ENCODE measurements around the gene FRMPD1. TPM values are rescaled to one million over a fixed set of nuclear protein-coding genes. Genes with fewer than 3 reads are reported as not detected.

FRMPD1 gene
- total RNA-seq, 2 donors from 2014 or later, result 0.66 to 0.78 TPM

DNA sequence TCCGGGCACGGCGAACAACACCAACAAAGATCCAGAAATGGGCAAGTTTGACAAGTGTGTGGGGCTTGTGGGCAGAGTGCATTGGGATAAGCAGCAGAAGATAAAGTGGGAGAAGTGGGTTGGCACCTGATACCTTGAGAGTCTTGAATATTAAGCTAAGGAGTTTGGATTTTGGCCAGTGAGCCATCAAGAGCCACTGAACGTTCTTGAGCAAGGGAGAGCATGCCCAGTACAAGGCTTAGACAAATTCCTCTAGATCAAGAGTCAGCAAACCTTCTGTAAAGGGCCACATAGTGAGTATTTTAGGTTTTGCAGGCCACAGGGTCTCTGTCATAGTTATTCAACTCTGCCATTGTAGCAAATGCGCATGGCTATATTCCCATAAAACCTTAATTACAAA, 76.3 kb downstream of the FRMPD1 start:
- no peak for TF ChIP-seq POLR2A (IDR thresholded peaks at IDR 0.05)
- TF ChIP-seq, protein P1, sequence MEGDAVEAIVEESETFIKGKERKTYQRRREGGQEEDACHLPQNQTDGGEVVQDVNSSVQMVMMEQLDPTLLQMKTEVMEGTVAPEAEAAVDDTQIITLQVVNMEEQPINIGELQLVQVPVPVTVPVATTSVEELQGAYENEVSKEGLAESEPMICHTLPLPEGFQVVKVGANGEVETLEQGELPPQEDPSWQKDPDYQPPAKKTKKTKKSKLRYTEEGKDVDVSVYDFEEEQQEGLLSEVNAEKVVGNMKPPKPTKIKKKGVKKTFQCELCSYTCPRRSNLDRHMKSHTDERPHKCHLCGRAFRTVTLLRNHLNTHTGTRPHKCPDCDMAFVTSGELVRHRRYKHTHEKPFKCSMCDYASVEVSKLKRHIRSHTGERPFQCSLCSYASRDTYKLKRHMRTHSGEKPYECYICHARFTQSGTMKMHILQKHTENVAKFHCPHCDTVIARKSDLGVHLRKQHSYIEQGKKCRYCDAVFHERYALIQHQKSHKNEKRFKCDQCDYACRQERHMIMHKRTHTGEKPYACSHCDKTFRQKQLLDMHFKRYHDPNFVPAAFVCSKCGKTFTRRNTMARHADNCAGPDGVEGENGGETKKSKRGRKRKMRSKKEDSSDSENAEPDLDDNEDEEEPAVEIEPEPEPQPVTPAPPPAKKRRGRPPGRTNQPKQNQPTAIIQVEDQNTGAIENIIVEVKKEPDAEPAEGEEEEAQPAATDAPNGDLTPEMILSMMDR (IDR thresholded peaks at IDR 0.05), result no peak
- no peak for ATAC-seq
- H3K4me1 ChIP-seq, result no peaks in the 10 kb centered on the region
- no peaks in the 10 kb centered on the region for H3K27me3 ChIP-seq
- no peak overlapping the region for H3K27ac ChIP-seq
- WGBS, 2 donors, result 80 to 94% methylated on average over 5 of the region's 5 CpGs
- H3K36me3 ChIP-seq (replicated peaks in 1 of 2; ENCODE audit: insufficient read depth in 1 of 2, low read depth in 2 of 2), result no peaks in the 10 kb centered on the region
- intact Hi-C loops (cut with DNase I), result no loop called here
- H3K9me3 ChIP-seq, result no peaks in the 10 kb centered on the region
- no peak overlapping the region for H3K4me3 ChIP-seq
- no peak for DNase-seq

DNA sequence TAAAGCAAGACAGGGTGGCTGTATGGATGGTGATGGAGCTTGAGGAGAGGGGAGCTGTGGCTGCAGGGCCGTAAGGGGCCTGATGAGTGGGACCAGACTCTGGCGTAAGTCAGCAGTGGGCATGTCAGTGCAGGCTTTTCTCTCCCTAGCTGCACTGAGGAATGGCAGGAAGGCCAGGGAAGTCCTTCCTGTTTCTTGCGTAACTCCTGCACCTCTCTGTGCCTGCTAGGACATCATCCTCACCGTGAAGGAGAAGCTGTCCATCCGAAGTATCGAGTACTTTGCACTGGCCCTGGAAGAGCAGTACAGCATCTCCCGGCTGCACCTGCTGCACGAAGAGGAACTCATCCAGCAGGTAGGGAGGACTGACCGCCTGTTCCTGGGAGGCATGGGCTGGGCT, 78.7 kb downstream of the FRMPD1 start:
- WGBS, 2 donors, result 70 to 83% methylated on average over 9 of the region's 9 CpGs
- Histone ChIP-seq H3K36me3 (replicated peaks in 1 of 2; ENCODE audit: insufficient read depth in 1 of 2, low read depth in 2 of 2) (no peaks in the 10 kb centered on the region), H3K27me3 (no peaks in the 10 kb centered on the region), H3K9me3 (no peaks in the 10 kb centered on the region), H3K4me3 (no peak overlapping the region), H3K27ac (no peak overlapping the region), H3K4me1 (no peaks in the 10 kb centered on the region)
- no peak for TF ChIP-seq POLR2A (IDR thresholded peaks at IDR 0.05)
- DNase-seq, result no peak
- no peak for ATAC-seq
- intact Hi-C loops (cut with DNase I), result no loop called here

DNA sequence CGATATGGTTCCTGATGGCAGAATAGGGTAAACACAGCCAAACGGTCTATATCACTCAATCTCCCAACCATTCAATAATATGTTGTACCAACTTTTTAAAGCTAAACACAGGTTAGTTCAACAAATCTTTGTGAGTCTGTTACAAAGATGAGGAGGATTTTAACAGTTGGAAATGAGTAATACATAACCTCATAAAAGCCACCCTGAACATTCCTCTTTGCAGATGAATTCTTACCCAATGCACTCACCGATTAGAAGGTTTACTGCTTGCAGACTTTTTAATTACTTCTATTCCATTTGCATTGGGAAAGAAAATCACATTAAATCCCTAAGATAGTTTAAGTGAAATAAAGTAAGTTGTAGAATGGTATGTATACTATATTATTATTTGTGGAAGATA, 79.5 kb downstream of the FRMPD1 start:
- no peak for TF ChIP-seq POLR2A (IDR thresholded peaks at IDR 0.05)
- TF ChIP-seq, protein P1 (IDR thresholded peaks at IDR 0.05), result no peak
- Histone ChIP-seq H3K27ac (no peak overlapping the region), H3K9me3 (no peaks in the 10 kb centered on the region), H3K36me3 (replicated peaks in 1 of 2; ENCODE audit: insufficient read depth in 1 of 2, low read depth in 2 of 2) (no peaks in the 10 kb centered on the region), H3K4me3 (no peak overlapping the region), H3K27me3 (no peaks in the 10 kb centered on the region), H3K4me1 (no peaks in the 10 kb centered on the region)
- intact Hi-C loops (cut with DNase I), result loop anchor here (5.0 kb wide), 1 partner anchor 48 kb away; no protein-coding TSS in a partner anchor
- WGBS, 2 donors, result 64% methylated on average over 3 of the region's 3 CpGs
- DNase-seq (no peak), ATAC-seq (no peak)

DNA sequence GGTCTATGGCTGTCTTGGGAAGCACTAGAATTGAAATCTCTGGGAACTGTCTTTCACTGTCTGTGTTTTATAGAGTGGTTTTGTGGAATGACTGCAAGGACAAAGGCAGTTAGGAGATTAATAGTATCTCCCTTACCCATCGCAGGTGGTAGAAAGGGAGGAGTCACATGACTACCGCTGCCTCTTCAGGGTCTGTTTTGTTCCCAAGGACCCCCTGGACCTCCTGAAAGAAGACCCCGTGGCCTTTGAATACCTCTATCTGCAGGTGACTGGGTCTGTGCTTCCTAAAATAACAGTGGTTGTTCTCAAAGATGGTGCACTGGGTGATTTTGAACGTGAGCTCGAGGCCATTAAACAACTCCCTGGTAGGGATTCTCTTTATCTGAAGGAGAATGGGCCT, 80.1 kb downstream of the FRMPD1 start:
- no peak for ATAC-seq
- no peak overlapping the region for H3K27ac ChIP-seq
- H3K9me3 ChIP-seq, result no peaks in the 10 kb centered on the region
- H3K27me3 ChIP-seq, result no peaks in the 10 kb centered on the region
- no peak for DNase-seq
- intact Hi-C loops (cut with DNase I), result loop anchor here (5.0 kb wide), 1 partner anchor 49 kb away; no protein-coding TSS in a partner anchor
- H3K4me1 ChIP-seq, result no peaks in the 10 kb centered on the region
- H3K4me3 ChIP-seq, result no peak overlapping the region
- WGBS, 2 donors, result 71 to 74% methylated on average over 5 of the region's 5 CpGs
- no peaks in the 10 kb centered on the region for H3K36me3 ChIP-seq (replicated peaks in 1 of 2; ENCODE audit: insufficient read depth in 1 of 2, low read depth in 2 of 2)
- TF ChIP-seq, protein P1 (IDR thresholded peaks at IDR 0.05), result no peak
- TF ChIP-seq POLR2A (IDR thresholded peaks at IDR 0.05), result no peak

DNA sequence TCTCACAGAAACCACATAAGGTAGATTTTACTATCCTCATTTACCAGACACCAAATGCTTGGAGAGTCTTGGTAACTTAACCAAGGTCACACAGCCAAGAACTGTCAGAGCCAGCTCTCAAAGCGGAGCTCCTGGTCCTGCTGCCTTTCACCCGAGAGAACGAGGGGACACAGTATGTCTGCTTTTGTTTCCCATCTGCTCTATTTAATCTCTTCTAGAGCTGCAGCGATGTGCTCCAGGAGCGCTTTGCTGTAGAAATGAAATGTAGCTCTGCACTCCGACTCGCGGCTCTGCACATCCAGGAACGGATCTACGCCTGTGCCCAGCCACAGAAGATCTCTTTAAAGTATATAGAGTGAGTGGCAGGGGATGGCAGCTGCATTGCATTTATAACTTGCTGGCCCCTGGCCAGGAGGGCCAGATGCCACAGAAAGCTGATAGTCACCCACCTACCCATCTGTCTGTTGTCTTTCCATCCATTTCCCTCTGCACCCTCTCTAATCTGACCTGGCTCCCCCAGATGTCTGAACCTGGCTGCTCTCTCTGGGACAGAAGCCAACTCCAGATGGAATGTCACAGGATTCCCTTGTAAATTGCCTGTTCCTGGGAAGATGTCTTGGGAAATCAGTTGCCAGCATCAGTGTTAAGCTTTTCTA, 81.5 kb downstream of the FRMPD1 start:
- DNase-seq (no peak), ATAC-seq (no peak)
- TF ChIP-seq POLR2A (IDR thresholded peaks at IDR 0.05), result no peak
- TF ChIP-seq, protein P1 (IDR thresholded peaks at IDR 0.05), result no peak
- intact Hi-C loops (cut with DNase I), result loop anchor here (5.0 kb wide), 1 partner anchor 50 kb away; no protein-coding TSS in a partner anchor
- no peaks in the 10 kb centered on the region for H3K4me1 ChIP-seq
- H3K27me3 ChIP-seq, result no peaks in the 10 kb centered on the region
- no peaks in the 10 kb centered on the region for H3K36me3 ChIP-seq (replicated peaks in 1 of 2; ENCODE audit: insufficient read depth in 1 of 2, low read depth in 2 of 2)
- 75 to 96% methylated on average over 9 to 10 of the region's 10 CpGs for WGBS, 2 donors
- no peak overlapping the region for H3K4me3 ChIP-seq
- no peak overlapping the region for H3K27ac ChIP-seq
- H3K9me3 ChIP-seq, result no peaks in the 10 kb centered on the region
